Fibroblast of lung (primary cell): ENCODE measurements around the gene IGSF21. TPM values are rescaled to one million over a fixed set of nuclear protein-coding genes. Genes with fewer than 3 reads are reported as not detected.

Source experiments
- DNase-seq, 2 donors: peaks; one replicate each; pipeline versions ENCODE4 v3.0.0 to v3.0.0-alpha.2; 2010; ENCODE audit warnings: low read depth in 2 of 2
- H2AFZ ChIP-seq: 2 replicates; pipeline ENCODE4 v1.5.1; 2012; ENCODE audit warnings: low read length, control low read depth, inconsistent platforms
- H3K27ac ChIP-seq: 2 replicates; pipeline ENCODE4 v1.5.1; 2011; ENCODE audit warnings: low read length, control low read depth; ENCODE audit not compliant: insufficient read depth
- H3K27me3 ChIP-seq: 2 replicates; pipeline ENCODE4 v1.5.1; 2011; ENCODE audit warnings: mild to moderate bottlenecking, low read length; ENCODE audit not compliant: control insufficient read depth, insufficient read depth
- H3K36me3 ChIP-seq: 2 replicates; pipeline ENCODE4 v1.5.1; 2011; ENCODE audit warnings: low read length; ENCODE audit not compliant: control insufficient read depth, insufficient read depth
- H3K4me1 ChIP-seq: 2 replicates; pipeline ENCODE4 v1.5.1; 2011; ENCODE audit warnings: low read length; ENCODE audit not compliant: control insufficient read depth, insufficient read depth; ENCODE audit errors: extremely low read depth
- H3K4me2 ChIP-seq: 2 replicates; pipeline ENCODE4 v1.5.1; 2011; ENCODE audit warnings: low read length, control low read depth; ENCODE audit not compliant: insufficient read depth; ENCODE audit errors: extremely low read depth
- H3K4me3 ChIP-seq, 4 experiments: fragments of 200-600 bp in 1 of 4; sonication (generic) in 1 of 4; replicated peaks in 1 of 4; 2 replicates each; pipeline ENCODE4 v1.5.1; 2011 to 2016; ENCODE audit warnings: low read length in 4 of 4, low read depth in 3 of 4, mild to moderate bottlenecking in 3 of 4, control low read depth in 2 of 4, inconsistent platforms in 1 of 4, mixed read lengths in 1 of 4; ENCODE audit not compliant: insufficient read depth in 1 of 4; ENCODE audit errors: control extremely low read depth in 1 of 4
- H3K79me2 ChIP-seq: 2 replicates; pipeline ENCODE4 v1.5.1; 2012; ENCODE audit warnings: mild to moderate bottlenecking, low read length, inconsistent platforms; ENCODE audit not compliant: control insufficient read depth, insufficient read depth
- H3K9ac ChIP-seq: 2 replicates; pipeline ENCODE4 v1.5.1; 2011; ENCODE audit warnings: mild to moderate bottlenecking, low read length, control low read depth; ENCODE audit not compliant: insufficient read depth
- H3K9me3 ChIP-seq: 2 replicates; pipeline ENCODE4 v1.5.1; 2012; ENCODE audit warnings: low read depth, low read length; ENCODE audit not compliant: control insufficient read depth, insufficient read depth
- H4K20me1 ChIP-seq: 2 replicates; pipeline ENCODE4 v1.5.1; 2011; ENCODE audit warnings: low read length; ENCODE audit not compliant: control insufficient read depth, insufficient read depth; ENCODE audit errors: extremely low read depth
- EZH2 ChIP-seq: IDR thresholded peaks from 2 replicates; pipeline ENCODE4 v1.5.1; 2012; ENCODE audit warnings: low read length, control low read depth, mild to moderate bottlenecking; ENCODE audit errors: missing control alignments
- polyA plus RNA-seq, 2 donors: library from polyadenylated mRNA; depleted of rRNA in 1 of 2; stranded (reverse) in 1 of 2; unstranded in 1 of 2; fragments of >200 nt; gene quantifications; 2 replicates each; pipeline ENCODE4 v1.2.1, GENCODE V29; 2011 to 2012; ENCODE audit warnings: missing spikeins in 1 of 2
- total RNA-seq: library from RNA; depleted of rRNA; stranded (reverse); fragments of >200 nt; gene quantifications from 2 replicates; pipeline ENCODE4 v1.2.1, GENCODE V29; 2014
- TF ChIP-seq, protein P1 (sequence below), 2 donors: IDR thresholded peaks in 1 of 2; conservative IDR thresholded peaks in 1 of 2; 1 replicate in 1 of 2; 2 replicates in 1 of 2; pipeline ENCODE4 v1.5.1; 2011 to 2012; ENCODE audit warnings: low read length in 2 of 2, control low read depth in 1 of 2, inconsistent platforms in 1 of 2, low read depth in 1 of 2, mild to moderate bottlenecking in 1 of 2

Gene IGSF21
- total and polyA plus RNA-seq, 2 donors (not counting 1 experiment from before 2014, with no cell fraction given), result not detected

DNA sequence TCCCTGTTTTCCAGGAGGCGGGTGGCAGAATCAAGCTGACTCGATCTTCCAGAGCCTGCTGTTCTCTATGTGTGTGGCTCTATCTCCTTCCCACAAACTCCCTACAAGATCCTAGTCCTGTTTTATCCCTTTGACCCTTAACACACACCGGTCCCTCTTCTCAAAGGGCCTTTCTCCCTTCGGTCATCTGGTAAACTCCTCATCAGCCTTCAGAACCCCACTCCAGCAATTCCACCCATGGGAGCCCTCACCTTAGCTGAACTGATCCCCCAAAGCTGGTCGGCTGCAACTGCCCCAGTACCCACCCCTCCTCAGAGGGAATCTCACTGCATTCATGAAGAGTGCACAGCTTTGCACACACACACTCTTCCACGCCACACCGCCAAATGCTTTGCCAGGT lies 184.9 kb downstream of the IGSF21 start:
- H3K27me3 ChIP-seq, result no peaks in the 10 kb centered on the region
- H3K9ac ChIP-seq, result no peak overlapping the region
- H3K36me3 ChIP-seq, result no peaks in the 10 kb centered on the region
- no peak overlapping the region for H3K27ac ChIP-seq
- H3K4me1 ChIP-seq, result no peaks in the 10 kb centered on the region
- H4K20me1 ChIP-seq, result no peaks in the 10 kb centered on the region
- H3K4me3 ChIP-seq, result no peak overlapping the region
- no peak for DNase-seq
- TF ChIP-seq EZH2, result no peak
- TF ChIP-seq, protein P1, sequence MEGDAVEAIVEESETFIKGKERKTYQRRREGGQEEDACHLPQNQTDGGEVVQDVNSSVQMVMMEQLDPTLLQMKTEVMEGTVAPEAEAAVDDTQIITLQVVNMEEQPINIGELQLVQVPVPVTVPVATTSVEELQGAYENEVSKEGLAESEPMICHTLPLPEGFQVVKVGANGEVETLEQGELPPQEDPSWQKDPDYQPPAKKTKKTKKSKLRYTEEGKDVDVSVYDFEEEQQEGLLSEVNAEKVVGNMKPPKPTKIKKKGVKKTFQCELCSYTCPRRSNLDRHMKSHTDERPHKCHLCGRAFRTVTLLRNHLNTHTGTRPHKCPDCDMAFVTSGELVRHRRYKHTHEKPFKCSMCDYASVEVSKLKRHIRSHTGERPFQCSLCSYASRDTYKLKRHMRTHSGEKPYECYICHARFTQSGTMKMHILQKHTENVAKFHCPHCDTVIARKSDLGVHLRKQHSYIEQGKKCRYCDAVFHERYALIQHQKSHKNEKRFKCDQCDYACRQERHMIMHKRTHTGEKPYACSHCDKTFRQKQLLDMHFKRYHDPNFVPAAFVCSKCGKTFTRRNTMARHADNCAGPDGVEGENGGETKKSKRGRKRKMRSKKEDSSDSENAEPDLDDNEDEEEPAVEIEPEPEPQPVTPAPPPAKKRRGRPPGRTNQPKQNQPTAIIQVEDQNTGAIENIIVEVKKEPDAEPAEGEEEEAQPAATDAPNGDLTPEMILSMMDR (conservative IDR thresholded peaks at IDR 0.05 in 1 of 2, IDR thresholded peaks at IDR 0.05 in 1 of 2; ENCODE audit: low read depth in 1 of 2, low read length in 2 of 2), result no peak
- H3K9me3 ChIP-seq, result no peaks in the 10 kb centered on the region
- H2AFZ ChIP-seq, result no peak overlapping the region
- H3K4me2 ChIP-seq, result no peak overlapping the region
- no peaks in the 10 kb centered on the region for H3K79me2 ChIP-seq

GRCh38 chr1:18293291-18293690 lies 185.7 kb downstream of the IGSF21 start:
- H3K9me3 ChIP-seq, result no peaks in the 10 kb centered on the region
- H4K20me1 ChIP-seq, result no peaks in the 10 kb centered on the region
- no peaks in the 10 kb centered on the region for H3K79me2 ChIP-seq
- DNase-seq, result no peak
- H2AFZ ChIP-seq, result no peak overlapping the region
- TF ChIP-seq EZH2, result no peak
- TF ChIP-seq, protein P1 (conservative IDR thresholded peaks at IDR 0.05 in 1 of 2, IDR thresholded peaks at IDR 0.05 in 1 of 2; ENCODE audit: low read depth in 1 of 2, low read length in 2 of 2), result no peak
- H3K27me3 ChIP-seq, result no peaks in the 10 kb centered on the region
- no peak overlapping the region for H3K27ac ChIP-seq
- no peak overlapping the region for H3K4me2 ChIP-seq
- H3K4me1 ChIP-seq, result no peaks in the 10 kb centered on the region
- H3K36me3 ChIP-seq, result no peaks in the 10 kb centered on the region
- H3K4me3 ChIP-seq, result no peak overlapping the region
- H3K9ac ChIP-seq, result no peak overlapping the region

DNA sequence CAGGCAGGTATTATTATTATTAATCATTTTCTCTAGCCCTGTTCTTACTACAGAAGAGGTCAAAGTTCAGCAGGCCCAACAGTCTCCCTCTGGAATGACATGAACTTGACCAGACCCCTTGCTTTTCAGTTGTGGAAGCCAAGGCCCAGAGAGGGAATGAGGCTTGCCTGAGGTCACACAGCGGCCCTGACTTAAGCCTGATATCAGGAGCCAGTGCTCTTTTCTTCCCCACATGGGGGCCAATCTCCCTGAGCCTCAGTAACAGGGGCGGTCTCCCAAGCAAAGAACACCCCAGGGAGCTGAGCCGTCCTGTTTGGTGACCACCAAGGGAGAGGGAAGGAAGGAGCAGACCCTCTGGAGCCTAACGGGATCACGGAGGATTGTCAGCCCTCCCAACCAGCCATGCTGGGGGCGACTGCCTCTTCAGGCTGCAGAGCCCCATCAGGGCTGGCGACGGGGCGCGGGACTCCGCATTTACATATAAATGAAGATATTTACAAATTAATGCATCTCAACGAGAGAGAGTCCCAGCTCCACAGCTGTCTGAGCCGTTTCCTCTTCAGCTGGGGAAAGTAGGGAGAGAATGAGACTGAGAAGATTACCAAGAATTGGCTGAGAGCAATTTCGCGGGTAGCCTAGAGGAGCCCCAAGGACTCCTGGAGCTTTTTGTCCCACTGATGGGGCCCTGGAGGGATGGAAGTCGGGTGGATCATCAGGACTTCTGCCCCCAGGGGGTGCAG lies 187.0 kb downstream of the IGSF21 start:
- Histone ChIP-seq H3K4me1 (no peaks in the 10 kb centered on the region), H3K4me3 (no peak overlapping the region), H3K27me3 (no peaks in the 10 kb centered on the region), H3K9ac (no peak overlapping the region), H2AFZ (no peak overlapping the region), H3K36me3 (no peaks in the 10 kb centered on the region), H3K79me2 (no peaks in the 10 kb centered on the region), H3K4me2 (no peak overlapping the region), H3K9me3 (no peaks in the 10 kb centered on the region), H4K20me1 (no peaks in the 10 kb centered on the region), H3K27ac (no peak overlapping the region)
- no peak for DNase-seq
- TF ChIP-seq, protein P1 (conservative IDR thresholded peaks at IDR 0.05 in 1 of 2, IDR thresholded peaks at IDR 0.05 in 1 of 2; ENCODE audit: low read depth in 1 of 2, low read length in 2 of 2), result no peak
- TF ChIP-seq EZH2, result no peak
